IMR-90 (cell line): ENCODE results near the gene TAL2. TPM values are rescaled to one million over a fixed set of nuclear protein-coding genes. Genes with fewer than 3 reads are reported as not detected.

Source experiments
- ATAC-seq: fragments of 200-7000 bp; cut with Tn5 transposase; 2 replicates; pipeline ENCODE4 v1.9.1; 2020; ENCODE audit warnings: low read depth, mild to moderate bottlenecking, moderate library complexity
- BruUV-seq: library from RNA; stranded (reverse); fragments of 400-500 nt; replicated peaks from 2 replicates; lab custom pipeline; 2021; lab: Mats Ljungman, UMichigan
- CTCF ChIA-PET: fragments of 300-600 bp; formaldehyde crosslinking; extraction: SDS; loops from one replicate; lab custom pipeline; 2021; ENCODE audit warnings: antibody characterized with exemption; lab: Yijun Ruan, JAX
- POLR2A ChIA-PET: fragments of 300-600 bp; sonication (Branson Sonifier 250); formaldehyde crosslinking; loops from one replicate; lab custom pipeline; 2022; ENCODE audit warnings: antibody characterized with exemption; ENCODE audit not compliant: unreplicated experiment; lab: Charles Lee
- DNase-seq: peaks from one replicate; pipeline ENCODE4 v3.0.0; 2013
- H2AFZ ChIP-seq: replicated peaks from 2 replicates; pipeline ENCODE3; 2013; ENCODE audit warnings: low read length, mild to moderate bottlenecking; ENCODE audit not compliant: poor library complexity
- H2AK5ac ChIP-seq: 2 replicates; pipeline ENCODE4 v1.6.1; 2013; ENCODE audit warnings: low read depth, low read length, inconsistent platforms
- H2AK9ac ChIP-seq: replicated peaks from 2 replicates; pipeline ENCODE3; 2013; ENCODE audit warnings: mild to moderate bottlenecking, low read depth, low read length, moderate library complexity; ENCODE audit not compliant: poor library complexity
- H2BK120ac ChIP-seq: 2 replicates; pipeline ENCODE4 v1.6.1; 2013; ENCODE audit warnings: low read depth, low read length, inconsistent platforms
- H2BK15ac ChIP-seq: 3 replicates; pipeline ENCODE4 v1.6.1; 2013; ENCODE audit warnings: low read depth, low read length, inconsistent platforms
- H2BK20ac ChIP-seq: 2 replicates; pipeline ENCODE4 v1.6.1; 2013; ENCODE audit warnings: low read depth, mild to moderate bottlenecking, inconsistent platforms, low read length, moderate library complexity
- H2BK5ac ChIP-seq: 2 replicates; pipeline ENCODE4 v1.6.1; 2013; ENCODE audit warnings: mild to moderate bottlenecking, low read depth, low read length, inconsistent platforms; ENCODE audit not compliant: poor library complexity, severe bottlenecking
- H3K14ac ChIP-seq: replicated peaks from 2 replicates; pipeline ENCODE4 v1.6.1; 2013; ENCODE audit warnings: low read depth, low read length, inconsistent platforms
- H3K18ac ChIP-seq: 2 replicates; pipeline ENCODE4 v1.6.1; 2013; ENCODE audit warnings: low read depth, low read length, control low read depth
- H3K23ac ChIP-seq: 2 replicates; pipeline ENCODE4 v1.6.1; 2013; ENCODE audit warnings: low read depth, low read length, inconsistent platforms
- H3K27ac ChIP-seq: 2 replicates; pipeline ENCODE4 v1.5.1; 2013; ENCODE audit warnings: mild to moderate bottlenecking, control low read depth, low read length; ENCODE audit not compliant: insufficient read depth
- H3K27me3 ChIP-seq: 2 replicates; pipeline ENCODE4 v1.6.1; 2013; ENCODE audit warnings: low read length; ENCODE audit not compliant: control insufficient read depth, insufficient read depth
- H3K36me3 ChIP-seq: 2 replicates; pipeline ENCODE4 v1.6.1; 2013; ENCODE audit warnings: low read length, mixed read lengths; ENCODE audit not compliant: control insufficient read depth, insufficient read depth
- H3K4ac ChIP-seq: 2 replicates; pipeline ENCODE4 v1.6.1; 2013; ENCODE audit warnings: low read depth, low read length, inconsistent platforms
- H3K4me1 ChIP-seq: 2 replicates; pipeline ENCODE4 v1.6.1; 2013; ENCODE audit warnings: low read length, mixed read lengths; ENCODE audit not compliant: control insufficient read depth, insufficient read depth
- H3K4me2 ChIP-seq: 2 replicates; pipeline ENCODE4 v1.6.1; 2013; ENCODE audit warnings: low read depth, mild to moderate bottlenecking, control low read depth, low read length, moderate library complexity
- H3K4me3 ChIP-seq: 2 replicates; pipeline ENCODE4 v1.5.1; 2013; ENCODE audit warnings: low read depth, mild to moderate bottlenecking, control low read depth, low read length, moderate library complexity; ENCODE audit not compliant: insufficient read depth
- H3K56ac ChIP-seq: 2 replicates; pipeline ENCODE4 v1.6.1; 2013; ENCODE audit warnings: low read length, inconsistent platforms; ENCODE audit not compliant: insufficient read depth; ENCODE audit errors: extremely low read depth
- H3K79me1 ChIP-seq, 2 experiments: 2 replicates each; pipeline ENCODE4 v1.6.1; 2013; ENCODE audit warnings: low read length in 2 of 2, inconsistent platforms in 1 of 2, low read depth in 1 of 2
- H3K9ac ChIP-seq: 2 replicates; pipeline ENCODE4 v1.6.1; 2013; ENCODE audit warnings: low read depth, low read length, control low read depth
- H3K9me1 ChIP-seq: 2 replicates; pipeline ENCODE4 v1.6.1; 2013; ENCODE audit warnings: low read length, inconsistent platforms; ENCODE audit not compliant: insufficient read depth
- H3K9me3 ChIP-seq: 2 replicates; pipeline ENCODE4 v1.6.1; 2013; ENCODE audit warnings: low read length; ENCODE audit not compliant: control insufficient read depth, insufficient read depth
- H4K20me1 ChIP-seq: 2 replicates; pipeline ENCODE4 v1.6.1; 2013; ENCODE audit warnings: low read length, inconsistent platforms; ENCODE audit not compliant: insufficient read depth
- H4K5ac ChIP-seq: 2 replicates; pipeline ENCODE4 v1.6.1; 2013; ENCODE audit warnings: mild to moderate bottlenecking, low read depth, low read length, control low read depth
- H4K8ac ChIP-seq, 2 experiments: 2 replicates each; pipeline ENCODE4 v1.6.1; 2013; ENCODE audit warnings: low read depth in 2 of 2, low read length in 2 of 2, control low read depth in 1 of 2, inconsistent platforms in 1 of 2
- H4K91ac ChIP-seq: 2 replicates; pipeline ENCODE4 v1.6.1; 2013; ENCODE audit warnings: low read depth, low read length, inconsistent platforms; ENCODE audit not compliant: insufficient read depth
- BHLHE40 ChIP-seq: fragments of 150-350 bp; IDR thresholded peaks from 2 replicates; pipeline ENCODE4 v1.6.1; 2016; ENCODE audit warnings: mild to moderate bottlenecking, low read depth, low read length
- CEBPB ChIP-seq: IDR thresholded peaks from 2 replicates; pipeline ENCODE4 v1.6.1; 2012; ENCODE audit warnings: low read depth, low read length, improper control_type of control experiment
- CHD1 ChIP-seq: IDR thresholded peaks from 2 replicates; pipeline ENCODE4 v1.6.1; 2012; ENCODE audit warnings: low read depth, low read length, improper control_type of control experiment
- FOS ChIP-seq: fragments of 150-350 bp; IDR thresholded peaks from 2 replicates; pipeline ENCODE4 v1.6.1; 2016; ENCODE audit warnings: low read depth, low read length
- NFE2L2 ChIP-seq: fragments of 150-350 bp; IDR thresholded peaks from 2 replicates; pipeline ENCODE4 v1.6.1; 2016; ENCODE audit warnings: low read depth, mild to moderate bottlenecking, low read length
- POLR2A ChIP-seq: IDR thresholded peaks from 2 replicates; pipeline ENCODE4 v1.6.1; 2012; ENCODE audit warnings: mild to moderate bottlenecking, low read depth, low read length
- RCOR1 ChIP-seq: IDR thresholded peaks from 2 replicates; pipeline ENCODE4 v1.6.1; 2012; ENCODE audit warnings: mild to moderate bottlenecking, low read length, improper control_type of control experiment; ENCODE audit not compliant: insufficient replicate concordance
- USF2 ChIP-seq: fragments of 150-350 bp; IDR thresholded peaks from 2 replicates; pipeline ENCODE4 v1.6.1; 2017; ENCODE audit warnings: mild to moderate bottlenecking, antibody characterized with exemption, low read length, low read depth
- WGBS, 2 experiments: methylation state at CpG; one replicate each; pipeline versions ENCODE4 v1.1.5 to v1.1.7; 2013; ENCODE audit warnings: missing lambda C conversion rate in 2 of 2; ENCODE audit not compliant: insufficient read length in 1 of 2; ENCODE audit errors: extremely low coverage in 2 of 2; 5-methylcytosine and 5-hydroxymethylcytosine counted together
- dilution Hi-C: fragments of 300-500 bp; cut with HindIII; formaldehyde crosslinking; loops from one replicate; pipeline ENCODE4 v1.14.3; 2018; ENCODE audit warnings: low sequenced_read_pairs; ENCODE audit not compliant: unreplicated experiment
- in situ Hi-C: fragments of 300-500 bp; cut with MboI; formaldehyde crosslinking; loops from 3 replicates; pipeline ENCODE4 v1.14.3; 2019; ENCODE audit warnings: low sequenced_read_pairs, inconsistent platforms, mixed read lengths
- intact Hi-C: fragments of 100-400 bp; cut with micrococcal nuclease; formaldehyde crosslinking; loops from 2 replicates; pipeline ENCODE4 v1.10.0; 2022
- polyA plus RNA-seq, 3 experiments: library from polyadenylated mRNA; depleted of rRNA; stranded (reverse); fragments of >200 nt; gene quantifications; 2 replicates each; pipeline ENCODE4 v1.2.3, GENCODE V29; 2012; ENCODE audit warnings: low replicate concordance in 1 of 3
- total RNA-seq: library from RNA; depleted of rRNA; stranded (reverse); fragments of >200 nt; gene quantifications from 2 replicates; pipeline ENCODE4 v1.2.3, GENCODE V29; 2012; rRNA removed

Gene TAL2
- total and polyA plus RNA-seq, 2 of the 4 experiments (the other 2 are of a cell fraction), result 0.26 TPM; not detected in 1

GRCh38 chr9:105712297-105712696 is 50.0 kb downstream of the TAL2 start:
- Histone ChIP-seq H2BK20ac (no peak overlapping the region), H3K56ac (no peak overlapping the region), H4K20me1 (no peaks in the 10 kb centered on the region), H4K91ac (no peak overlapping the region), H2BK15ac (no peak overlapping the region), H3K18ac (no peak overlapping the region), H3K9ac (no peak overlapping the region), H2AK9ac (no peak overlapping the region), H3K9me3 (no peaks in the 10 kb centered on the region), H3K27ac (no peak overlapping the region), H2AFZ (no peak overlapping the region), H2BK5ac (no peak overlapping the region), H4K8ac (no peak overlapping the region), H3K79me1 (no peaks in the 10 kb centered on the region), H3K4me3 (no peak overlapping the region), H2BK120ac (no peak overlapping the region), H3K4me1 (no peaks in the 10 kb centered on the region), H3K4ac (no peak overlapping the region), H3K9me1 (0 out of 2 replicates have a peak, but pooled peaks cover 3% of the 10 kb centered on the region), H3K4me2 (no peak overlapping the region), H3K36me3 (no peaks in the 10 kb centered on the region), H2AK5ac (no peak overlapping the region), H4K5ac (no peak overlapping the region), H3K27me3 (no peaks in the 10 kb centered on the region), H3K14ac (no peak overlapping the region), H3K23ac (no peak overlapping the region)
- no CpG with 5 or more reads among the region's 1 CpG for WGBS, 2 experiments
- DNase-seq (no peak), ATAC-seq (no peak)
- POLR2A ChIA-PET, result no interaction called here
- in situ Hi-C loops (no loop called here), intact Hi-C loops (no loop called here), dilution Hi-C loops (no loop called here)
- CTCF ChIA-PET, result no interaction called here
- no peak for TF ChIP-seq FOS
- TF ChIP-seq BHLHE40, result no peak
- no peak for TF ChIP-seq RCOR1
- TF ChIP-seq POLR2A, result no peak
- TF ChIP-seq CHD1, result no peak
- no peak for TF ChIP-seq NFE2L2
- TF ChIP-seq CEBPB, result peak; percentile 58
- no peak for TF ChIP-seq USF2
- BruUV-seq, result no TSS peak

Other genes with a start within 250 kb of the TAL2 start
- gene FSD1L, start 214.4 kb upstream of the TAL2 start, total RNA-seq, result 2.9 and 5.0 TPM in 2 replicates
- 0.80 and 1.4 TPM in 2 replicates for gene FSD1L, start 214.4 kb upstream of the TAL2 start, polyA plus RNA-seq (2012; rRNA removed)
- 20.3 and 23.9 TPM in 2 replicates for gene FKTN, start 104.3 kb upstream of the TAL2 start, total RNA-seq
- 6.8 and 8.6 TPM in 2 replicates for gene FKTN, start 104.3 kb upstream of the TAL2 start, polyA plus RNA-seq (2012; rRNA removed)
- gene TMEM38B, start 32.1 kb downstream of the TAL2 start, total RNA-seq, result 11.5 and 12.5 TPM in 2 replicates
- 3.3 and 3.4 TPM in 2 replicates for gene TMEM38B, start 32.1 kb downstream of the TAL2 start, polyA plus RNA-seq (2012; rRNA removed)